Mesothelial cell of epicardium (in vitro differentiated cells): Measurements from ENCODE around the gene ATP8B4. TPM values are rescaled to one million over a fixed set of nuclear protein-coding genes. Genes with fewer than 3 reads are reported as not detected.
"Not testable (repeated sequence)": the region's sequence is repeated elsewhere in the genome, so short reads cannot be mapped to it uniquely, and the experiment has no call there.

ENCODE experiments used
- DNase-seq, 2 experiments: peaks; one replicate each; pipeline ENCODE4 v3.0.0; 2021; ENCODE audit warnings: low spot score in 2 of 2; ENCODE audit not compliant: unreplicated experiment in 2 of 2
- H3K27ac Mint-ChIP-seq: 2 replicates; pipeline ENCODE4 v1.8.0; 2021; ENCODE audit warnings: mixed read lengths
- H3K27me3 Mint-ChIP-seq: 2 replicates; pipeline ENCODE4 v1.8.0; 2021; ENCODE audit warnings: low read depth, mixed read lengths
- H3K36me3 Mint-ChIP-seq: 2 replicates; pipeline ENCODE4 v1.8.0; 2021; ENCODE audit warnings: mixed read lengths
- H3K4me1 Mint-ChIP-seq: 2 replicates; pipeline ENCODE4 v1.8.0; 2021; ENCODE audit warnings: mixed read lengths
- H3K4me3 Mint-ChIP-seq: 2 replicates; pipeline ENCODE4 v1.8.0; 2021; ENCODE audit warnings: mild to moderate bottlenecking, moderate library complexity, mixed read lengths
- H3K9me3 Mint-ChIP-seq: 2 replicates; pipeline ENCODE4 v1.8.0; 2021; ENCODE audit warnings: mixed read lengths
- total RNA-seq: library from RNA; stranded (reverse); gene quantifications from 3 replicates; pipeline ENCODE4 v1.2.1, GENCODE V29; 2021
- TF ChIP-seq, protein P1 (sequence below): fragments of 200-600 bp; sonication (generic); IDR thresholded peaks from one replicate; pipeline ENCODE4 v1.5.0; 2021; ENCODE audit warnings: antibody characterized with exemption; ENCODE audit not compliant: unreplicated experiment

ATP8B4 gene
- total RNA-seq, 1 donor from 2014 or later, result 1.8 TPM

GRCh38 chr15:50163719-50164410, 44.8 kb upstream of the ATP8B4 start:
- TF ChIP-seq, protein P1, sequence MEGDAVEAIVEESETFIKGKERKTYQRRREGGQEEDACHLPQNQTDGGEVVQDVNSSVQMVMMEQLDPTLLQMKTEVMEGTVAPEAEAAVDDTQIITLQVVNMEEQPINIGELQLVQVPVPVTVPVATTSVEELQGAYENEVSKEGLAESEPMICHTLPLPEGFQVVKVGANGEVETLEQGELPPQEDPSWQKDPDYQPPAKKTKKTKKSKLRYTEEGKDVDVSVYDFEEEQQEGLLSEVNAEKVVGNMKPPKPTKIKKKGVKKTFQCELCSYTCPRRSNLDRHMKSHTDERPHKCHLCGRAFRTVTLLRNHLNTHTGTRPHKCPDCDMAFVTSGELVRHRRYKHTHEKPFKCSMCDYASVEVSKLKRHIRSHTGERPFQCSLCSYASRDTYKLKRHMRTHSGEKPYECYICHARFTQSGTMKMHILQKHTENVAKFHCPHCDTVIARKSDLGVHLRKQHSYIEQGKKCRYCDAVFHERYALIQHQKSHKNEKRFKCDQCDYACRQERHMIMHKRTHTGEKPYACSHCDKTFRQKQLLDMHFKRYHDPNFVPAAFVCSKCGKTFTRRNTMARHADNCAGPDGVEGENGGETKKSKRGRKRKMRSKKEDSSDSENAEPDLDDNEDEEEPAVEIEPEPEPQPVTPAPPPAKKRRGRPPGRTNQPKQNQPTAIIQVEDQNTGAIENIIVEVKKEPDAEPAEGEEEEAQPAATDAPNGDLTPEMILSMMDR, result no peak
- H3K4me1 Mint-ChIP-seq, result peaks cover 30% of the 10 kb centered on the region
- H3K27ac Mint-ChIP-seq, result no peak overlapping the region
- H3K27me3 Mint-ChIP-seq, result no peaks in the 10 kb centered on the region
- H3K9me3 Mint-ChIP-seq, result peaks cover 36% of the 10 kb centered on the region
- peaks cover 11% of the 10 kb centered on the region for H3K36me3 Mint-ChIP-seq
- no peak for DNase-seq
- H3K4me3 Mint-ChIP-seq, result no peak overlapping the region

DNA sequence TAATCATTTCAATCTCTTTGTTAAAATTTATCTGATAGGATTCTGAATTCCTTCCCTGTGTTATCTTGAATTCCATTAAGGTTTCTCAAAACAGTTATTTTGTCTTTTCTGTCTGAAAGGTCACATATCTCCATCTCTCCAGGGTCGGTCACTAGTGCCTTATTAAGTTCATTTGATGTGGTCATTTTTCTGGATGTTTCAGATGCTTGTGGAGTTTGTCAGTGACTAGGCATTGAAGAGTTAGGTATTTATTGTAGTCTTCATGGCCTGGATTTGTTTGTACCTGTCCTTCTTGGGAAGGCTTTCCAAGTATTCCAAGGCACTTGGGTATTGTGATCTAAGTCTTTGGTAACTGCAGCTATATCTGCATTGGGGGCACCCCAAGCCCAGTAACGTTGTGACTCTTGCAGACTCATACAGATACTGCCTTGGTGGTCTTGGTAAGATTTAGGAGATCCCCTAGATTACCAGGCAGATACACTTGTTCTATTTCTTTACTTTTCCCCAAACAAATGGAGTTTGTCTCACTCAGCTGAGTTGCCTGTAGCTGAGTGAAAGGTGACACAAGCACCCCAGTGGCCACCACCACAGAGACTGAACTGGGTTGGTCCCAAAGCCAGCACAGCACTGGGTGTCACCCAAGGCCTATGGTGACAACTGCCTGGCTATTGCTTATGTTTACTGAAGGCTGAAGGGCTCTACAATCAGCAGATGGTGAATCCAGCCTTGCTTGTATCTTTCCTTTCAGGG, 44.1 kb upstream of the ATP8B4 start:
- no peak for DNase-seq
- Mint-ChIP-seq H3K27ac (no peak overlapping the region), H3K27me3 (no peaks in the 10 kb centered on the region), H3K4me1 (peaks cover 26% of the 10 kb centered on the region), H3K9me3 (peaks cover 38% of the 10 kb centered on the region), H3K4me3 (no peak overlapping the region), H3K36me3 (peaks cover 11% of the 10 kb centered on the region)
- TF ChIP-seq, protein P1, result no peak

- H3K27ac Mint-ChIP-seq, H3K27me3 Mint-ChIP-seq: not testable (repeated sequence)
Observed at GRCh38 chr15:50158236-50158635, 39.2 kb upstream of the ATP8B4 start.

DNA sequence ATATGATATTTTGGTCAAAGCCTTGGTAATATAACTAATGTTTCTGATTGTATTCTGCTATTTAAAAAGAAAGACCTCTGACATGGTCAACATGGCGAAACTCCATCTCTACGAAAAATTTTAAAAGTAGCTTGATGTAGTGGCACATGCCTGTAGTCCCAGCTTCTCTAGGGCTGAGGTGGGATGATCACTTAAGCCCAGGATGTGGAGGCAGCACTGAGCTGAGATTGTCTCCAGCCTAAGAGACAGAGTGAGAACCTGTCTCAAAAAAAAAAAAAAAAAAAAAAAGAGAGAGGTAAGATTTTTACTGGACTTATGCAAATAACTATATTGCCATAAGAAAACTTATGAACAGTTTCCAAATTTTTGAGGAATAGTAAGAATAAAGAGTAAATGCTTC, 32.4 kb upstream of the ATP8B4 start:
- no peak overlapping the region for H3K27ac Mint-ChIP-seq
- H3K36me3 Mint-ChIP-seq, result no peaks in the 10 kb centered on the region
- H3K9me3 Mint-ChIP-seq, result peaks cover 9% of the 10 kb centered on the region
- no peak overlapping the region for H3K4me3 Mint-ChIP-seq
- DNase-seq, result no peak
- TF ChIP-seq, protein P1, result no peak
- no peaks in the 10 kb centered on the region for H3K27me3 Mint-ChIP-seq
- H3K4me1 Mint-ChIP-seq, result peaks cover 8% of the 10 kb centered on the region

More at GRCh38 chr15:50158236-50158635, 39.2 kb upstream of the ATP8B4 start:
- Mint-ChIP-seq H3K9me3 (peaks cover 54% of the 10 kb centered on the region), H3K36me3 (peaks cover 20% of the 10 kb centered on the region)
- not testable (repeated sequence) for DNase-seq, H3K4me1 Mint-ChIP-seq, H3K4me3 Mint-ChIP-seq

- peaks cover 8% of the 10 kb centered on the region for H3K4me1 Mint-ChIP-seq
- no peak for DNase-seq
- peaks cover 4% of the 10 kb centered on the region for H3K9me3 Mint-ChIP-seq
- H3K36me3 Mint-ChIP-seq, result no peaks in the 10 kb centered on the region
- H3K4me3 Mint-ChIP-seq, result no peak overlapping the region
- H3K27me3 Mint-ChIP-seq, result no peaks in the 10 kb centered on the region
- no peak overlapping the region for H3K27ac Mint-ChIP-seq
- TF ChIP-seq, protein P1, result no peak
Observed at GRCh38 chr15:50150851-50151250, 31.8 kb upstream of the ATP8B4 start.

DNA sequence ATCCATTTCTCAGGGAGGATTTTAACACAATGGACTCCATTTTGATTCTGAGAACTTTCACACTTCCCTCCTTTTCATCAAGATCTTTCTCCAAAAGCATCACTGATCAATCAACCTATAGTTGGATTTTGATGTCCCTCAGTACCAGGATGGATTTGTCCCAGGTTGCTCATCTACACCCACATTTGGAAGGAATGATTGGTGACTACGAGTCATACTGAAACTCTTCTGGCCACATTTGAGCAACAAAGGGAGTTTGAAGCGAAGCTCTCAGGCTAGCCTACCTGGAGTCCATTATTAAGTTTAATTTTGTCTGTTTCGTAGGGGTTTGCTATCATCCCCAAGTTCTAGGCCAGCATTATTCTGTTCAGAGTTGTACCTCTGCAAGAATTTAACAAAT, 31.3 kb upstream of the ATP8B4 start:
- no peak for DNase-seq
- Mint-ChIP-seq H3K4me1 (peaks cover 12% of the 10 kb centered on the region), H3K27ac (no peak overlapping the region), H3K36me3 (no peaks in the 10 kb centered on the region), H3K9me3 (peaks cover 4% of the 10 kb centered on the region), H3K4me3 (no peak overlapping the region), H3K27me3 (no peaks in the 10 kb centered on the region)
- TF ChIP-seq, protein P1, result no peak
